Effector CD8-positive, alpha-beta T cell (primary cell): ENCODE measurements around the gene IFITM2.
A peak's percentile ranks its signal among the peaks of the same experiment; 100 is the strongest.
"Not testable (repeated sequence)": the region's sequence is repeated elsewhere in the genome, so short reads cannot be mapped to it uniquely, and the experiment has no call there.

Source experiments
- DNase-seq: peaks from one replicate; lab custom pipeline; 2025; lab: John Stamatoyannopoulos, UW

The IFITM2 gene

DNA sequence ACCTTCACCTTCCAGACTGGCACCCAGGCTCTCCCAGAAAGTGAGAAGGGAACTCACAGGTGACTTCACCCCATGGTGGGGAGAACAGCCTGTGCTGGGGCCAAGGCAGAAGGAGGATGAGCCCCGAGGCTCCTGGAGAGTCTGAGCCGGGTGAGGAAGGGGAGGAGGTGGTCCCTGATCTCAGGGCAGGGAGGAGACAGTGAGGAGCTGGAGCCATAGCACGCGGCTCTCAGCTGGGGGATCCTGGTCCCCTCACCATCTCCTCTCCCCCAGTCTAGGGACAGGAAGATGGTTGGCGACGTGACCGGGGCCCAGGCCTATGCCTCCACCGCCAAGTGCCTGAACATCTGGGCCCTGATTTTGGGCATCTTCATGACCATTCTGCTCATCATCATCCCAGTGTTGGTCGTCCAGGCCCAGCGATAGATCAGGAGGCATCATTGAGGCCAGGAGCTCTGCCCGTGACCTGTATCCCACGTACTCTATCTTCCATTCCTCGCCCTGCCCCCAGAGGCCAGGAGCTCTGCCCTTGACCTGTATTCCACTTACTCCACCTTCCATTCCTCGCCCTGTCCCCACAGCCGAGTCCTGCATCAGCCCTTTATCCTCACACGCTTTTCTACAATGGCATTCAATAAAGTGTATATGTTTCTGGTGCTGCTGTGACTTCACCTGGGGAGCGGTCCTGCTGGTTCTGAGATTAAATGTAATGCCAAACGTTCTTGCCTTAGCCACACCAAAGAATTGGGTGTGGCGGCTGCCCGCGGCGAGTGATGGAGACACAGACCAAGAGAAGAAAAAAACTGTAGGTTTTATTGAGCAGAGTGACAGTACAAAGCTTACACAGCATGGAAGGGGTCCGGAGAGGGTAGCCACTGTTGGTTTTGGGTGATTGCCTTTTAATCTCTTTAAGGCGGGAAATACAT lies 1.4 kb downstream of the IFITM2 start:
- DNase-seq, result not testable (repeated sequence)

DNA sequence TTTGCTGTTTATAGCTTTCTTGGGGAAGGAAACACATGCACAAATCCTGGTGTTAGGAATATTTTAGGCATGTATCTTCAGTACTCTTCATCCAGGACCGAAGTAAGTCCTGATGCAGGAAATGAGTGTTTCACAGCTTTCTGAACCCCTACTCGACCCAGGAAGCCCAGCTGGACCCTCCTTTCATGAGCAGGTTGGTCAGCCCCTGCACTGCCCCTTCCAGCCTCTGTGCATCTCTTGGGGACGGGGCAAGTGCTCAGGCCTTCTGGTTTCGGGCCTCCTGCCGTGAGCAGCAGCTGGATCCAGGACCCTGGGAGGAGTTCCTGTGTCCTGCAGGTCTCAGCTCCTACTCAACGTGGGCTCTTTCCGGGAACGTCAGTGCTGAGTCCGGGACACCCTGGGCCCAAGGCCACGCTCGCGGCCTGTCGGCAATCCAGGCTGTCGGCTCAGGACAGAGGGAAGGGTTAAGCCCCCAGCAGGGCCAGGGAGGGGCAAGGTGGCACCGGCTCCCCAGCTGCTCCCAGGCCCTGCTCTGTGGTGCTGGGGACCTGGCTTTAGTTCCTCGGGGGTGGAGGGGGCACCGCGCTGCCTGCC lies 2.5 kb downstream of the IFITM2 start:
- not testable (repeated sequence) for DNase-seq

DNA sequence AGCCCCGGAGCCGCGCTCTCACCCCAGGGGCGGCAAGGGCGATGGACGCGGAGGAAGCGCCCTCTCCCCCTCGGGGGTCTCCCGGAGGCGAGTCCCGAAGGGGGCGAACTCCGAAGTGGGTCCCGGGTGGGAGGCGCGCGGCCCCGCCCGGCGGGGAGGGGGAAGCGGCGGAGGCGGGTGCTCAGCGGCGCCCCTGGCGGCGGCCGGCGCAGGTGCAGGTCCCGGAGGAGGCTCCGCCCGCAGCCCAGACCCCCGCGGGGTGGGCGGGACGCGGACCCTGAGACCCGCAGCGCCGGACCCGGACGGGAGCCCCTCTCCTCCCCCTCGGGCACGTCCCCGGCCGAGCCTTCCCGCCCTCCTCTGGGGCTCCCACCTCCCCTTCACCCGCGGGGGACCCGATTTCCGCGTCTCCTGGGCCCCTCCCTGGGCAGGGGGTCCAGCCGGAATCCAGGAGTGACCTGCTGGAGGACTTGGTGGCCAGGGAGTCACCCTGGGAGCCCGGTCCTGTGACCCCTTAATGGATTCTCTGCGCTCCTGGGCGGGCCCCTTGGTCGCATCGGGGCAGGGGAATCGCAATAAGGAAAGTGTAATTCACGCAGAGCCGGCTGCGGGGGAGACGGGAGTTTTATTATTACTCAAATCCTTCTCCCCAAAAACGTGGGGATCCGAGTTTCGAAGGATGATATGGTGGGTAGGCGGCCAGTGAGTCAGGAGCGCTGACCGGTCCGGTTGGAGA lies 3.6 kb downstream of the IFITM2 start:
- not testable (repeated sequence) for DNase-seq

DNA sequence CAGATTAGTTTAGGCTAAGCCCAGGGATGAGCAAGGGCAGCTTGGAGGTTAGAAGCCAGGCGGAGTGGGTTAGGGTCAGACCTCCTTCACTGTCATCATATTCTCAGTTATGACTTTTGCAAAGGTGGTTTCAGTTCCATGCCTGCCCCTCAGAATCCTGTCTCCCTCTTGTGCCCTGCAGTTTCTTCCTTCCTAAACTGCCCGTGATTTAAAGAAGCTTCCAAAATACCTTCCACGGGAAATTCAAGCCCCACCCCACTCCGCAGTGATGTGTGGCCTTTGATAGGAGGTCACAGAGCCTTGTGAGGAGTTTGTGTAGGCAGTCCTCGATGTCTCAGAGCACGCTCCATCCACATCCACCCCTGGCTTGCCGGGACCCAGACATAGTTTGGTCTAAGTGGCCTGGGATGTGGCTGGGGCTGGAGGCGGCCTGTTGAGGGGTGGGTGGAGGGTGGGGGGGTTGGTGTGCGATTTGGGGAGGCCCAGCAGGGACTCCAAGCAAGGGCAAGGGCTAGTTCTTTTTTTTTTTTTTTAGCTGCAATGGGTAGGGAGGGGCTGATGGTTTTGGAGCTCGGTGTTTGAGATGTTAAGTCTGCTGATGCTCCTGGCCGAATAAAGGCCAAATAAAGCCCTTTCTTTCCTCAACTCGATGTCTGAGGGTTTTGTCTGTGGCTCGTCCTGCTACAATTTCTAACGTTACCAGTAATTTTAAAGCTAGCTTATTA lies 4.6 kb downstream of the IFITM2 start:
- DNase-seq, result no peak

DNA sequence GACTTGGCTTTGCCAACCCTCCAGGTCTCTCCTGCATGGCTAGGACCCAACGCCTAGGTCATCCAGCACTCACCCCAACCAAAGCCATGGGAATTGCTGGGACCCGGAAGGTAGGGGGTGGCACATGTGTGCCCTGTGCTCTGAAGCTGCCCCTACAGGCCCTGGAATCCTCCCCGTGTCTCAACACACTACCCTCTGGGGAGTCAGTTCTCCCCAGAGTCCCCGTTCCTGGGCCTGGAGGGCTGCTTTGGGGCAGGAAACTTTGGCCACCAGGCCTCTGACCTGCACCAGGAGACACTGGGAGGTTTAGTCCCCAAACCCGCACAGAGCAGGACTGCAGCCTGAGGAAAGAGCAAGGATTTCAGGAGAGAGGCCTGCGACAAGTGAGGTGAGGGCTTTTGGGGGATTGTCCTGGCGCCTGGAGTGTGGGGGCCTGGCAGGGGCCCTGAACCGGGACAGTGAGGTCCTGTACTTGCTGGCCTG lies 5.7 kb downstream of the IFITM2 start:
- DNase-seq, result no peak

DNA sequence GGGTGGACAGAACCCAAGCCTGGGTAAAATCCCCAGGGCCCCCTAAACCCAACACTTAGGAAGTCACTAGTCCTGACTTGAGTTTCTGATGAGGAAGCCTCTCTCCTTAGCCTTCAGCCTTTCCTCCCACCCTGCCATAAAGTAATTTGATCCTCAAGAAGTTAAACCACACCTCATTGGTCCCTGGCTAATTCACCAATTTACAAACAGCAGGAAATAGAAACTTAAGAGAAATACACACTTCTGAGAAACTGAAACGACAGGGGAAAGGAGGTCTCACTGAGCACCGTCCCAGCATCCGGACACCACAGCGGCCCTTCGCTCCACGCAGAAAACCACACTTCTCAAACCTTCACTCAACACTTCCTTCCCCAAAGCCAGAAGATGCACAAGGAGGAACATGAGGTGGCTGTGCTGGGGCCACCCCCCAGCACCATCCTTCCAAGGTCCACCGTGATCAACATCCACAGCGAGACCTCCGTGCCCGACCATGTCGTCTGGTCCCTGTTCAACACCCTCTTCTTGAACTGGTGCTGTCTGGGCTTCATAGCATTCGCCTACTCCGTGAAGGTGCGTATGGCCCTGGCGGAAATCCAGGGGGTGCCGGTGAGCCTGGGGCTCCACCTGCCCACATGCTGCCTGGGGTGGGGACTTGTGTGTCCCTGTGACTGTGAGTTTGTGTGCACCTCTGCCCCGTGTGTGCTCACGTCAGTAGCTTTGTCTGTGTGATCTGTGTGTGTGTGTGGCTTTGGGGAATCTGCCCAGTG lies 6.4 kb downstream of the IFITM2 start, which contains the start of gene IFITM1:
TSS of gene IFITM1 (plus strand) at position 254 of the 767 bp plus-strand sequence. CDS start at position 385, 131 bp downstream.
- peak; percentile 31 for DNase-seq

DNA sequence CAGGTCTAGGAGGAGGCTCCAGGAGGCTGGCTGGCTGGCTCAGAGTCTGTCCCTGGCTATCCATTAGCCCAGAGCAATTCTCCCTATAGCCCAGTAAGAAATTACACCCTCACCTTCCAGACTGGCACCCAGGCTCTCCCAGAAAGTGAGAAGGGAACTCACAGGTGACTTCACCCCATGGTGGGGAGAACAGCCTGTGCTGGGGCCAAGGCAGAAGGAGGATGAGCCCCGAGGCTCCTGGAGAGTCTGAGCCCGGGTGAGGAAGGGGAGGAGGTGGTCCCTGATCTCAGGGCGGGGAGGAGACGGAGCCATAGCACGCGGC lies 6.9 kb downstream of the IFITM2 start:
- not testable (repeated sequence) for DNase-seq

DNA sequence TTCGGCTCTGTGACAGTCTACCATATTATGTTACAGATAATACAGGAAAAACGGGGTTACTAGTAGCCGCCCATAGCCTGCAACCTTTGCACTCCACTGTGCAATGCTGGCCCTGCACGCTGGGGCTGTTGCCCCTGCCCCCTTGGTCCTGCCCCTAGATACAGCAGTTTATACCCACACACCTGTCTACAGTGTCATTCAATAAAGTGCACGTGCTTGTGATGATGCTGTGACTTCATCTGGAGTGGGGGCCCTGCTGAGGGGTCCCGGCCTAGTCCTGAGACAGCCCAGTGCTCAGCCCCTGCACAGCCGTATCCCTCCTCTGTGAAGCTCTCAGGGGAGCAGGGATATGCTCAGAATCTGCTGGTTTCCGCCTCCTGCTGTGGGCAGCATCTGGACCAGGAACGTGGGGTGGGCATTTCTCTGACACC lies 7.5 kb downstream of the IFITM2 start:
- DNase-seq, result no peak

DNA sequence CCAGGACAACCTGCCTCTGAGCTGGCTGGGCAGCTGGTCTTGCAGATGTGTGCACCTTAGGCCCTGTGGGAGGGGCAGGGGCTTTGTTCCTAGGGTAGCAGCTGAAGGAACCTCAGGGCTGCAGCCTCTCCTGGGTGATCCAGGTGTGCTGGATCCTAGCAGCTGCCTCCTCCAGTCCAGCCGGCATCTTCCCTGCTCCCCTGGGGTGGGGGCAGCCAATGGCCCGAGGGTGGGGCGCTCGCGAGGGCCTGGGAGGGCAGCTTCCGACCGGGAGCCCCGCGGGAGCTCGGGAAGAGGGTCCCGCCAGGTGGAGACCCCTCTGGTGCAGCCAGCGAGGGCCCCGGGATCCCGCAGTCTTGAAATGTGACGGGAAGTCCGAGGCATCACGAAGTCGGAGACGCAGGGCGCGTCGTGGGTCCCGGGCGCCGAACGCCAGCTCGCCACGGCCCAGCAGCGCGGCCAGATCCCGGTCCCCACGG lies 7.9 kb downstream of the IFITM2 start:
- no peak for DNase-seq

DNA sequence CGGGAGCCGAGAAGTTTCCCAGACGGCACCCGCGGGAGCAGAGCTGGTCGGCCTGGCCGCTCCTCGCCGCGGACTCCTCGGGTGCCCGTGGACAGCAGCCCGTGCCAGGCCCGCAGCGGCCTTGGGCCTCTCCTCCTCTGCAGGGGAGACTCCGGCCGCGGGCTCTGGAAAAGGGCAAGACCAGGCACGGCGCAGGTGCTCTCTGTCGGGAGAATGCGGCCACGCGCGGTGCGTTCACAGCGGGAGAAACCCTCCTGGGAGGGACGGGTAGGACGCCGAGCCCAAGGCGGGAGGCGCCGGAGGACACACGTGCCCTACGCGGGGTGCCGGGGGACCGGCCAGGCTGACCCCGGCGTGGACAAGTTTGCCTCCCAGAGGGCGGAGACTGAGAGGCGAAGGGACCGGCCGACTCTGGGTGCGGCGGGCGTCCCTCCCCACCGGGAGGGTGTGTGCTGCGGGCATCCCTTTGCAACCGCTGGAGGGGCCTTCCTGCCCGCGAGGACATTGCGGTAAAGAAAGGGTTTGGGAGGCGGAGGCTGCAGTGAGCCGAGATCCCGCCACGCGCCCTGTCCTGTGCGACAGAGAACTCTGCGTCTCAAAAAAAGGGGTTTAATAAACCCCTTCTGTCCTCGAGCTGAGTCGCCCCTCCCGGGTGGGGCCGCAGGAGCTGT lies 8.6 kb downstream of the IFITM2 start:
- no peak for DNase-seq

DNA sequence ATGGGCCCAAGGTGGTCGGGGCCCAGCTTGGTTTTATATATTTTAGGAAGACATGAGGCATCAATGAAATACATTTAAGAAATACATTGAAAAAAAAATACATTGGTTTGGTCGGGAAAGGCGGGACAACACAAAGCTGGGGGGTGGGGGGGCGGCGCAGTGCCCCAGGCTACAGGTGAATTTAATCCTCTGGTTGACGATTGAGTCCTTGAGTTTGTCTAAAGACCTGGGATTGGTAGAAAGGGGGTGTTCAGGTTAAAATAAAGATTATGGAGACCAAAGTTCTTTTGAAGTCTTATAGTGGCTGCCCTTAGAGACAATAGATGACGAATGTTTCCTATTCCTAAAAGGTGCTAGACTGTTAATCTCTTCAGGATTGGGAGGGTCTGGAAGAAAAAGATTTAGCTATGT lies 9.3 kb downstream of the IFITM2 start:
- peak; percentile 42 for DNase-seq

DNA sequence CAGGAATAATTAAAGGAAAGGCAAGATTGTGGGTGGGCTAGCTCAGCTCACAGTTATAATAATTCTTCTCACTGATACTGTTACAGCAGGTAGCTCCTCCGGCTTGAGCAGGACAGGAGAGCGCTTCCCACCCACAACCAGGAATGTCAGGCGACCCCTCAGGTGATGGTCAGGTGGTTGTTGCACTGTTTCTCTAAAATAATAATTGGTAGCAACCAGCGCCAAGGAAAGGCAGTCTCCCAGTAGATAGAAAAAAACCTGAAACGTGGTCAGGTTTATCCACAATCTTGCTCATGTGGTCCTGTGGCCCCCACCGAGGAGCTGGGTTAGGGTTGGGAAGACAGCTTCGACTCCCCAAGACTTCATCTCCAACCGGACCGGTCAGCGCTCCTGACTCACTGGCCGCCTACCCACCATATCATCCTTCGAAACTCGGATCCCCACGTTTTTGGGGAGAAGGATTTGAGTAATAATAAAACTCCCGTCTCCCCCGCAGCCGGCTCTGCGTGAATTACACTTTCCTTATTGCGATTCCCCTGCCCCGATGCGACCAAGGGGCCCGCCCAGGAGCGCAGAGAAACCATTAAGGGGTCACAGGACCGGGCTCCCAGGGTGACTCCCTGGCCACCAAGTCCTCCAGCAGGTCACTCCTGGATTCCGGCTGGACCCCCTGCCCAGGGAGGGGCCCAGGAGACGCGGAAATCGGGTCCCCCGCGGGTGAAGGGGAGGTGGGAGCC lies 10.2 kb downstream of the IFITM2 start:
- DNase-seq, result not testable (repeated sequence)

DNA sequence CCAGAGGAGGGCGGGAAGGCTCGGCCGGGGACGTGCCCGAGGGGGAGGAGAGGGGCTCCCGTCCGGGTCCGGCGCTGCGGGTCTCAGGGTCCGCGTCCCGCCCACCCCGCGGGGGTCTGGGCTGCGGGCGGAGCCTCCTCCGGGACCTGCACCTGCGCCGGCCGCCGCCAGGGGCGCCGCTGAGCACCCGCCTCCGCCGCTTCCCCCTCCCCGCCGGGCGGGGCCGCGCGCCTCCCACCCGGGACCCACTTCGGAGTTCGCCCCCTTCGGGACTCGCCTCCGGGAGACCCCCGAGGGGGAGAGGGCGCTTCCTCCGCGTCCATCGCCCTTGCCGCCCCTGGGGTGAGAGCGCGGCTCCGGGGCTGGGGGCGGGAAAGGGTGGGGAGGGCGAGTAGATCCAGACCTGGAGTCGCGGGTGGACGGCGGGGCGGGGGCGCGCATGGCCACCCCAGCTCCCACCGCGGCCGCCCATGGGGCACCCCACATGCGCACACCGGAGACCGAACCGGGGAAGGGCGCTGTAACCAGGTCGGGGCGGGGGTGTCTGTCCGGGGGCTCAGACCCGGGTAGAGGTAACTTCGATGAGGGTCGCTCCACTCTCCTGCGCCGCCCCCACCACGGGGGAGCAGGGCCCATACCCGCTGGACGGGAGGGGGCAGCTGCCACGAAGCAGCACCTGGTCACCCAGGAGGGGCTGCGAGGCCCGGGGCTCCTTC lies 10.9 kb downstream of the IFITM2 start:
- DNase-seq, result not testable (repeated sequence)

DNA sequence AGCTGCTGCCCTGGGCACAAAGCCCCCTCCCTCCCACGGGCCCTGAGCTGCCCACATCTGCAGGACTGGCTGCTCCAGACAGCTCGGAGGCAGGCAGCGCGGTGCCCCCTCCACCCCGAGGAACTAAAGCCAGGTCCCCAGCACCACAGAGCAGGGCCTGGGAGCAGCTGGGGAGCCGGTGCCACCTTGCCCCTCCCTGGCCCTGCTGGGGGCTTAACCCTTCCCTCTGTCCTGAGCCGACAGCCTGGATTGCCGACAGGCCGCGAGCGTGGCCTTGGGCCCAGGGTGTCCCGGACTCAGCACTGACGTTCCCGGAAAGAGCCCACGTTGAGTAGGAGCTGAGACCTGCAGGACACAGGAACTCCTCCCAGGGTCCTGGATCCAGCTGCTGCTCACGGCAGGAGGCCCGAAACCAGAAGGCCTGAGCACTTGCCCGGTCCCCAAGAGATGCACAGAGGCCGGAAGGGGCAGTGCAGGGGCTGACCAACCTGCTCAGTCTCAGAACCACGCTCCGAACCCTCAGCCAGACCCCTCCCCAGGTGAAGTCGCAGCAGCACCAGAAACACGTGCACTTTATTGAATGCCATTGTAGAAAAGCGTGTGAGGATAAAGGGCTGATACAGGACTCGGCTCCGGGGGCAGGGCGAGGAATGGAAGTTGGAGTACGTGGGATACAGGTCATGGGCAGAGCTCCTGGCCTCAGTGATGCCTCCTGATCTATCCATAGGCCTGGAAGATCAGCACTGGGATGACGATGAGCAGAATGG lies 11.7 kb downstream of the IFITM2 start:
- not testable (repeated sequence) for DNase-seq

DNA sequence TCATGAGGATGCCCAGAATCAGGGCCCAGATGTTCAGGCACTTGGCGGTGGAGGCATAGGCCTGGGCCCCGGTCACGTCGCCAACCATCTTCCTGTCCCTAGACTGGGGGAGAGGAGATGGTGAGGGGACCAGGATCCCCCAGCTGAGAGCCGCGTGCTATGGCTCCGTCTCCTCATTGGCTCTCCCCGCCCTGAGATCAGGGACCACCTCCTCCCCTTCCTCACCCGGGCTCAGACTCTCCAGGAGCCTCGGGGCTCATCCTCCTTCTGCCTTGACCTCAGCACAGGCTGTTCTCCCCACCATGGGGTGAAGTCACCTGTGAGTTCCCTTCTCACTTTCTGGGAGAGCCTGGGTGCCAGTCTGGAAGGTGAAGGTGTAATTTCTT lies 12.3 kb downstream of the IFITM2 start:
- DNase-seq, result not testable (repeated sequence)

DNA sequence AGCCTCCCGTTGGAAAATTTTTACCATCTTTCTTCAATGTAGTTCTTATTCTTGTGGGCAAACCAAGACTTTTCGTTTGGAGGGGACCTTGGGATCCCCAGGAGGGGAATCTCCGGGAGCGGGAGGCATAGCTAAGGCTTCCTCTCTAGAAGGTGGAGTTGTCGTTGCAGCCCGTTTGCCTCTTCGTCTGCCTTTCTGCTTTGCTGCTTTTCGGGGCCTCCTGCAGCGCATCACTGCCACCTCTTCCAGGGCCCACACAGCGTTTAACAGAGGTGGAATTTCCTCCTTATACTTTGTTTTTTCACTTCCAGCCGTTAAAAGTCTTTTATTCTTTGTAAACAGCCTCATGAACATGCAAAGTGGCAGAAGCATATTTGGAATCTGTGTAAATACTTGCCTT lies 16.5 kb downstream of the IFITM2 start:
- DNase-seq, result no peak

DNA sequence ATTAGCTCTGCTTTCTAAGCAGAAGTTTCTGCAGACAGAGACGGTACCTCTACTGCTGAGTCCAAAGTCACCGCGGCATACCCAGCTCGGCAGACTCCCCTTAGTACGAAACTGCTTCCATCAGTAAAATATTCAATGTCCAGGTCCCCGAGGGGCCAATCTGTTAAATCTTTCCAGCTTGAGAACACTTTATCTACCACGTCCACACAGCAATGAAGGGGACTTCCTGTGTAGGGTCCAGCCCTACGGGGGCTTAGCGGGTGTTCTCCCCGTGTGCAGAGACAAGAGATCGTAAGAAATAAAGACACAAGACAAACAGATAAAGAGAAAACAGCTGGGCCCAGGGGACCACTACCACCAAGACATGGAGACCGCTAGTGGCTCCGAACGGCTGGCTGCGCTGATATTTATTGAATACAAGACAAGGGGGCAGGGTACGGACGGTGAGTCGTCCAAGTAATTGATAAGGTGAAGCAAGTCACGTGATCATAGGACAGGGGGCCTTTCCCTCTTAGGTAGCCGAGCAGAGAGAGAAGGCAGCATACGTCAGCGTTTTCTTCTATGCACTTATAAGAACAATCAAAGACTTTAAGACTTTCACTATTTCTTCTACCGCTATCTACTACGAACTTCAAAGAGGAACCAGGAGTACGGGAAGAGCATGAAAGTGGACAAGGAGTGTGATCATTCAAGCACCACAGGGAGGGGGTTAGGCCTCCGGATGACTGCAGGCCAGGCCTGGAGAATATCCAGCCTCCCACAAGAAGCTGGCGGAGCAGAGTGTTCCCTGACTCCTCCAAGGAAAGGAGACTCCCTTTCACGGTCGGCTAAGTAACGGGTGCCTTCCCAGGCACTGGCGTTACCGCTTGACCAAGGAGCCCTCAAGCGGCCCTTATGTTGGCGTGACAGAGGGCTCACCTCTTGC lies 17.2 kb downstream of the IFITM2 start:
- DNase-seq, result not testable (repeated sequence)
